Thyroid gland (tissue), 4 donors: ENCODE results near the gene PLEKHH3.

Experiments used
- CTCF ChIP-seq, 6 experiments: fragments of 200-600 bp in 3 of 6; fragments of 450-650 bp in 3 of 6; sonication (generic) in 3 of 6; IDR thresholded peaks; one replicate each; pipeline ENCODE4 v1.5.1; 2016 to 2019; ENCODE audit warnings: antibody characterized with exemption in 6 of 6, mild to moderate bottlenecking in 2 of 6, inconsistent platforms in 1 of 6, moderate library complexity in 1 of 6
- POLR2A ChIP-seq, 2 donors: fragments of 450-650 bp; IDR thresholded peaks; one replicate each; pipeline ENCODE4 v1.6.1; 2017; ENCODE audit warnings: antibody characterized with exemption in 2 of 2, mild to moderate bottlenecking in 2 of 2, moderate library complexity in 1 of 2

- TF ChIP-seq CTCF (IDR thresholded peaks at IDR 0.05) (no peak), POLR2A (IDR thresholded peaks at IDR 0.05) (no peak)
Observed at GRCh38 chr17:42647778-42648177, 29.0 kb downstream of the PLEKHH3 start.
